Superior temporal gyrus (tissue), 1 donor: ENCODE data around the gene PIEZO1.
"Not testable (repeated sequence)": the region's sequence is repeated elsewhere in the genome, so short reads cannot be mapped to it uniquely, and the experiment has no call there.

Experiments
- DNase-seq: peaks from one replicate; pipeline ENCODE4 v3.0.0-alpha.2; 2016; ENCODE audit errors: extremely low spot score

PIEZO1 gene

GRCh38 chr16:88805340-88805715 lies 20.3 kb upstream of the PIEZO1 start:
- DNase-seq: no peak

GRCh38 chr16:88804552-88805339 lies 19.7 kb upstream of the PIEZO1 start:
- DNase-seq: no peak

- no peak for DNase-seq
Measured at GRCh38 chr16:88804173-88804551, 19.1 kb upstream of the PIEZO1 start.

GRCh38 chr16:88803264-88803987 lies 18.4 kb upstream of the PIEZO1 start, which contains the start of gene CDT1:
CDT1 (plus strand) TSS chr16:88803789; CDS start chr16:88803832, 43 bp downstream.
- peak; percentile 84 for DNase-seq

- no peak for DNase-seq
Measured at GRCh38 chr16:88800277-88800592, 15.2 kb upstream of the PIEZO1 start.

- DNase-seq: no peak
Measured at GRCh38 chr16:88799569-88800276, 14.7 kb upstream of the PIEZO1 start.

- DNase-seq: no peak
Measured at GRCh38 chr16:88798772-88799455, 13.9 kb upstream of the PIEZO1 start.

GRCh38 chr16:88798073-88798472 lies 13.1 kb upstream of the PIEZO1 start:
- DNase-seq: no peak

GRCh38 chr16:88796278-88796677 lies 11.3 kb upstream of the PIEZO1 start:
- DNase-seq: no peak

- DNase-seq: no peak
Measured at GRCh38 chr16:88793251-88793954, 8.4 kb upstream of the PIEZO1 start.

- DNase-seq: no peak
Measured at GRCh38 chr16:88792668-88793250, 7.7 kb upstream of the PIEZO1 start.

GRCh38 chr16:88792078-88792550 lies 7.1 kb upstream of the PIEZO1 start:
- no peak for DNase-seq

- DNase-seq: no peak
Measured at GRCh38 chr16:88790312-88791211, 5.5 kb upstream of the PIEZO1 start.

GRCh38 chr16:88789594-88789993 lies 4.6 kb upstream of the PIEZO1 start:
- no peak for DNase-seq

- not testable (repeated sequence) for DNase-seq
Measured at GRCh38 chr16:88788749-88789148, 3.7 kb upstream of the PIEZO1 start.

GRCh38 chr16:88787579-88788314 lies 2.7 kb upstream of the PIEZO1 start:
- DNase-seq: no peak

GRCh38 chr16:88784856-88785105 lies 239 bp downstream of the PIEZO1 start:
- no peak for DNase-seq

GRCh38 chr16:88784074-88784855 lies 755 bp downstream of the PIEZO1 start:
- no peak for DNase-seq
